Fibroblast of lung (primary cell): Measurements from ENCODE around the gene ZFYVE27. TPM values are rescaled to one million over a fixed set of nuclear protein-coding genes. Genes with fewer than 3 reads are reported as not detected.

Source experiments
- DNase-seq, 2 donors: peaks; one replicate each; pipeline versions ENCODE4 v3.0.0 to v3.0.0-alpha.2; 2010; ENCODE audit warnings: low read depth in 2 of 2
- H2AFZ ChIP-seq: 2 replicates; pipeline ENCODE4 v1.5.1; 2012; ENCODE audit warnings: low read length, control low read depth, inconsistent platforms
- H3K27ac ChIP-seq: 2 replicates; pipeline ENCODE4 v1.5.1; 2011; ENCODE audit warnings: low read length, control low read depth; ENCODE audit not compliant: insufficient read depth
- H3K27me3 ChIP-seq: 2 replicates; pipeline ENCODE4 v1.5.1; 2011; ENCODE audit warnings: mild to moderate bottlenecking, low read length; ENCODE audit not compliant: control insufficient read depth, insufficient read depth
- H3K36me3 ChIP-seq: 2 replicates; pipeline ENCODE4 v1.5.1; 2011; ENCODE audit warnings: low read length; ENCODE audit not compliant: control insufficient read depth, insufficient read depth
- H3K4me1 ChIP-seq: 2 replicates; pipeline ENCODE4 v1.5.1; 2011; ENCODE audit warnings: low read length; ENCODE audit not compliant: control insufficient read depth, insufficient read depth; ENCODE audit errors: extremely low read depth
- H3K4me2 ChIP-seq: 2 replicates; pipeline ENCODE4 v1.5.1; 2011; ENCODE audit warnings: low read length, control low read depth; ENCODE audit not compliant: insufficient read depth; ENCODE audit errors: extremely low read depth
- H3K4me3 ChIP-seq, 4 experiments: fragments of 200-600 bp in 1 of 4; sonication (generic) in 1 of 4; replicated peaks in 1 of 4; 2 replicates each; pipeline ENCODE4 v1.5.1; 2011 to 2016; ENCODE audit warnings: low read length in 4 of 4, low read depth in 3 of 4, mild to moderate bottlenecking in 3 of 4, control low read depth in 2 of 4, inconsistent platforms in 1 of 4, mixed read lengths in 1 of 4; ENCODE audit not compliant: insufficient read depth in 1 of 4; ENCODE audit errors: control extremely low read depth in 1 of 4
- H3K79me2 ChIP-seq: 2 replicates; pipeline ENCODE4 v1.5.1; 2012; ENCODE audit warnings: mild to moderate bottlenecking, low read length, inconsistent platforms; ENCODE audit not compliant: control insufficient read depth, insufficient read depth
- H3K9ac ChIP-seq: 2 replicates; pipeline ENCODE4 v1.5.1; 2011; ENCODE audit warnings: mild to moderate bottlenecking, low read length, control low read depth; ENCODE audit not compliant: insufficient read depth
- H3K9me3 ChIP-seq: 2 replicates; pipeline ENCODE4 v1.5.1; 2012; ENCODE audit warnings: low read depth, low read length; ENCODE audit not compliant: control insufficient read depth, insufficient read depth
- H4K20me1 ChIP-seq: 2 replicates; pipeline ENCODE4 v1.5.1; 2011; ENCODE audit warnings: low read length; ENCODE audit not compliant: control insufficient read depth, insufficient read depth; ENCODE audit errors: extremely low read depth
- EZH2 ChIP-seq: IDR thresholded peaks from 2 replicates; pipeline ENCODE4 v1.5.1; 2012; ENCODE audit warnings: low read length, control low read depth, mild to moderate bottlenecking; ENCODE audit errors: missing control alignments
- polyA plus RNA-seq, 2 donors: library from polyadenylated mRNA; depleted of rRNA in 1 of 2; stranded (reverse) in 1 of 2; unstranded in 1 of 2; fragments of >200 nt; gene quantifications; 2 replicates each; pipeline ENCODE4 v1.2.1, GENCODE V29; 2011 to 2012; ENCODE audit warnings: missing spikeins in 1 of 2
- total RNA-seq: library from RNA; depleted of rRNA; stranded (reverse); fragments of >200 nt; gene quantifications from 2 replicates; pipeline ENCODE4 v1.2.1, GENCODE V29; 2014
- TF ChIP-seq, protein P1 (sequence below), 2 donors: IDR thresholded peaks in 1 of 2; conservative IDR thresholded peaks in 1 of 2; 1 replicate in 1 of 2; 2 replicates in 1 of 2; pipeline ENCODE4 v1.5.1; 2011 to 2012; ENCODE audit warnings: low read length in 2 of 2, control low read depth in 1 of 2, inconsistent platforms in 1 of 2, low read depth in 1 of 2, mild to moderate bottlenecking in 1 of 2

The ZFYVE27 gene
- total and polyA plus RNA-seq, 2 donors (not counting 1 experiment from before 2014, with no cell fraction given) = 8.3 to 22.1 TPM

DNA sequence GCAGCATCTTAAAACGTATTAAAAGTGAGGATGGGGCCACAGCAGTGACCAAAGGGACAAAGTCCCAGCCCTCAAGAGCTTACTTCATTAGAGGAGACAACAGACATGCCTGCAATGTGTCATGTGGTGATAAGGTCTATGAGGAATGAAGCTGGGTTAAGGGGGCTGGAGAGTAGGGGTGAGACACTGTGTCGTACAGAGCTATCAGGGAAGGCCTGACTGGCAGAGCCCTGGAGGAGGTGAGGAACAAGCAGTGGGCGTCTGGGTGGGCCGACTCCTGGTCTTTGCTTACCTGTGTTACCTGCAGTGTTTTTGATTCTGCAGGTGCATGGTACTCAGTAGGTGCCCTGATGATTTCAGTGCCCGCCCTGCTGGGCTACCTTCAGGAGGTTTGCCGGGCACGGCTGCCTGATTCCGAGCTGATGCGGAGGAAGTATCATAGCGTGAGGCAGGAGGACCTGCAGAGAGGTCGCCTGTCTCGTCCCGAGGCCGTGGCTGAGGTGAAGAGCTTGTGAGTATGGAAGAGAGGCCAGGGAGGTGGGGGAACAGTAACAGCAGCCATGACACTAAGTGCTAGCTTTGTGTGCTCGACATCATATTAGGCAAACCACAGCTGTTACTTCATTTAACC is 7.6 kb downstream of the ZFYVE27 start:
- H3K9me3 ChIP-seq = no peaks in the 10 kb centered on the region

DNA sequence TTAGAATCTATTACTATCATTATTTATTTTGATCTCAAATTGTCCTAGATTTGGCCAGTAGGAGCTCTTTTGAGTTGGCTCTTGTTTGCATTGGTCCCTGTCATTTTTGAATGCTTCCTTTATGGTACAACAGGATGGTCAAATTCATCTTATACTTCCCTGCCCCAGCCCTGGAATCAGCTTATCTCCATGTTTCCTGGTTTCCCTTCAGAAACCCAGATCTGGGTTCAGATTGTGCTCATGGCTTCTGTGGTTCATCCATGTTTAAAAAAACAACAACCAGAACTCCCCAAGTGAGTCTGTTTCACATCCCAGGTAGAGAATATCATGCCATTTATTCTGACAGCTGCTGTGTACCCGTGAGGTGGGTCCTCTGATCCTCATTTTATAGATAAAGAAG is 10.6 kb downstream of the ZFYVE27 start:
- Histone ChIP-seq H3K79me2 (no peaks in the 10 kb centered on the region), H3K4me3 (no peak overlapping the region), H4K20me1 (no peaks in the 10 kb centered on the region), H2AFZ (no peak overlapping the region), H3K4me1 (no peaks in the 10 kb centered on the region), H3K9me3 (no peaks in the 10 kb centered on the region), H3K36me3 (peaks cover 12% of the 10 kb centered on the region), H3K9ac (no peak overlapping the region), H3K27ac (no peak overlapping the region), H3K4me2 (no peak overlapping the region), H3K27me3 (no peaks in the 10 kb centered on the region)
- no peak for DNase-seq
- no peak for TF ChIP-seq EZH2
- TF ChIP-seq, protein P1, sequence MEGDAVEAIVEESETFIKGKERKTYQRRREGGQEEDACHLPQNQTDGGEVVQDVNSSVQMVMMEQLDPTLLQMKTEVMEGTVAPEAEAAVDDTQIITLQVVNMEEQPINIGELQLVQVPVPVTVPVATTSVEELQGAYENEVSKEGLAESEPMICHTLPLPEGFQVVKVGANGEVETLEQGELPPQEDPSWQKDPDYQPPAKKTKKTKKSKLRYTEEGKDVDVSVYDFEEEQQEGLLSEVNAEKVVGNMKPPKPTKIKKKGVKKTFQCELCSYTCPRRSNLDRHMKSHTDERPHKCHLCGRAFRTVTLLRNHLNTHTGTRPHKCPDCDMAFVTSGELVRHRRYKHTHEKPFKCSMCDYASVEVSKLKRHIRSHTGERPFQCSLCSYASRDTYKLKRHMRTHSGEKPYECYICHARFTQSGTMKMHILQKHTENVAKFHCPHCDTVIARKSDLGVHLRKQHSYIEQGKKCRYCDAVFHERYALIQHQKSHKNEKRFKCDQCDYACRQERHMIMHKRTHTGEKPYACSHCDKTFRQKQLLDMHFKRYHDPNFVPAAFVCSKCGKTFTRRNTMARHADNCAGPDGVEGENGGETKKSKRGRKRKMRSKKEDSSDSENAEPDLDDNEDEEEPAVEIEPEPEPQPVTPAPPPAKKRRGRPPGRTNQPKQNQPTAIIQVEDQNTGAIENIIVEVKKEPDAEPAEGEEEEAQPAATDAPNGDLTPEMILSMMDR (conservative IDR thresholded peaks at IDR 0.05 in 1 of 2, IDR thresholded peaks at IDR 0.05 in 1 of 2; ENCODE audit: low read depth in 1 of 2, low read length in 2 of 2) = no peak

More for the DNA sequence above, 7.6 kb downstream of the ZFYVE27 start:
- DNase-seq = no peak
- TF ChIP-seq, protein P1 (conservative IDR thresholded peaks at IDR 0.05 in 1 of 2, IDR thresholded peaks at IDR 0.05 in 1 of 2; ENCODE audit: low read depth in 1 of 2, low read length in 2 of 2) = no peak
- no peak for TF ChIP-seq EZH2
- Histone ChIP-seq H4K20me1 (no peaks in the 10 kb centered on the region), H3K4me2 (no peak overlapping the region), H3K4me1 (no peaks in the 10 kb centered on the region), H3K27ac (no peak overlapping the region), H3K9ac (no peak overlapping the region), H3K36me3 (peaks cover 8% of the 10 kb centered on the region), H3K4me3 (no peak overlapping the region), H3K79me2 (peaks cover 10% of the 10 kb centered on the region), H2AFZ (no peak overlapping the region), H3K27me3 (no peaks in the 10 kb centered on the region)

DNA sequence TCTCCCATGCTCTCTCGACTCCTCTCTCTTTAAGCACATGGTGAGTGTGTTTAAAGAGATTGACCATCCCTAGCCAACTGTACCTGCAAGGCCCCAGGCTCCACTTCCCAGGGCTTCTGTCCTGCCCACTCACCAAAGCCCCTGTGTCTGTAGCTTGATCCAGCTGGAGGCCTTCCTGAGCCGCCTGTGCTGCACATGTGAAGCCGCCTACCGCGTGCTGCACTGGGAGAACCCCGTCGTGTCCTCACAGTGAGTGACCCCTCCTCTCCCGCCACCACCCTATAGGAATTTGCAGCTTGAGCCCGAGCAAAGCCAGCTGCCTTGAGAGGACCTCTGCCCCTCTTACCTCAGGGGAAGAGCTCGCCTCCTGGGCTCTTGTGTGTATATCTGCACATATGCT is 11.2 kb downstream of the ZFYVE27 start:
- Histone ChIP-seq H3K79me2 (no peaks in the 10 kb centered on the region), H3K4me1 (no peaks in the 10 kb centered on the region), H3K4me2 (no peak overlapping the region), H3K36me3 (peaks cover 12% of the 10 kb centered on the region), H3K9ac (no peak overlapping the region), H3K9me3 (no peaks in the 10 kb centered on the region), H3K27ac (no peak overlapping the region), H2AFZ (no peak overlapping the region), H4K20me1 (no peaks in the 10 kb centered on the region), H3K4me3 (no peak overlapping the region), H3K27me3 (no peaks in the 10 kb centered on the region)
- no peak for TF ChIP-seq EZH2
- TF ChIP-seq, protein P1 (conservative IDR thresholded peaks at IDR 0.05 in 1 of 2, IDR thresholded peaks at IDR 0.05 in 1 of 2; ENCODE audit: low read depth in 1 of 2, low read length in 2 of 2) = no peak
- no peak for DNase-seq
